GM20000 (cell line): ENCODE results near the gene FRMD5.

Experiments used
- DNase-seq: peaks from one replicate; pipeline ENCODE4 v3.0.0; 2012; ENCODE audit warnings: low spot score
- CTCF ChIP-seq: IDR thresholded peaks from 2 replicates; pipeline ENCODE4 v1.5.1; 2012; ENCODE audit warnings: mild to moderate bottlenecking, control low read depth; ENCODE audit errors: extremely low read depth, missing control alignments

FRMD5 gene

GRCh38 chr15:43931119-43931518 lies 264.0 kb downstream of the FRMD5 start:
- no peak for DNase-seq
- no peak for TF ChIP-seq CTCF

DNA sequence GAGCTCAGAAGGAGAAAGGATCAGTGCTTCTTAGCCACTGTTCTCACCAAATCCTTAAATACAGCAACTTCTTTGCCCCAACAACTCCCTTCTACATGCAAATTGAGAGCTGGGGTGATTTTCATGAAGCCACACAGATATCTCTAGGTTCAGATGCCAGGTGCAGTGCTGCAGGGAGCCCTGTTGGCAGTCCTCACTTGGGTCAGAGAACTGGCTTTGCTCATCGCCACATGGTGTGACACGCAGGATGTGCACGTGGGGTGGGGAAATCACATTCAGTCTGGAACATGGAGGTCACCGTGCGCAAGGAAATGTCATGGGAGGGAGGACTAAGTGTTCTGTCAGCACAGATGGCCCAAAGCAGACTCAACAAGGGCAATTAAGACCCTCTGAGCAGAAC lies 264.5 kb downstream of the FRMD5 start:
- no peak for DNase-seq
- no peak for TF ChIP-seq CTCF

DNA sequence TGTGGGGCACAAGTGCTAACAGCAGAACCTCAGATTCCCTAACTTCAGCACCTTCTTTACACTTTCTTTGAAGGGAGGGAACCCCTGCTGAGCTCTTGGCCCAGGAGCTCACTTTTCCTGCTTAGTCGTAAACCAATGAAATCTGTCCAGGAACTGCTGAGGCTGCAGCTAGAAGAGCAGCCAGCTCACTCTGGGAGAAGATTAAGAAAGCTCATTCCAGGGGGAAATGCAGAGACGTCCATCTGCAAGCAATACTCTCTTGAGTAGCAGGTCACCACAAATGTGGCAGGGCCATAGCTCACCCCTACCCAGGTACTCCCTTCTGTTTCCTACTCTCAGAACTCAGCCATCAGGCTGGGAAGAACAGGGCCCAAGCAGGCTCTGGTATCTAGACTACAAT lies 265.0 kb downstream of the FRMD5 start:
- DNase-seq = no peak

GRCh38 chr15:43928152-43928551 lies 266.9 kb downstream of the FRMD5 start:
- no peak for DNase-seq
- TF ChIP-seq CTCF = no peak

More for the DNA sequence above, 265.0 kb downstream of the FRMD5 start:
- TF ChIP-seq CTCF = no peak

DNA sequence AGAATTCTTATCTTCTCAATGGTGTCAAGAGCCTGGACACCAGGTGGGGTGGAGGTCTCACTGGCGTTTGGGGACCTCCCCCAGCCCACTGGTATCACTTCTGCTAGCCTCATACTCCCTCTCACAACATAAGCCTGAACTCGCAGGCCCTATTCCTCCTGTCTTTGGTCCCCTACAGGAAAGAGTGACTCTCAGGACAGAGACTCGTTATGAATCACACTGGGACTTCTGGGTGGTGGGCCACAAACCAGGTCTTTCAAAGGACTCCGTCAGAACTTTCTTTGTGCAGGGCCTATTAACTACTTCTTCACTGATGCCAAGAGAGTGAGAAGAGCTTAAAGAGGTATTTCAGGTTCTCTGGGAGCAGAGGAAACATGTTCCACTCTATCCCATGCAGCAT lies 267.9 kb downstream of the FRMD5 start:
- no peak for DNase-seq
- TF ChIP-seq CTCF = no peak

DNA sequence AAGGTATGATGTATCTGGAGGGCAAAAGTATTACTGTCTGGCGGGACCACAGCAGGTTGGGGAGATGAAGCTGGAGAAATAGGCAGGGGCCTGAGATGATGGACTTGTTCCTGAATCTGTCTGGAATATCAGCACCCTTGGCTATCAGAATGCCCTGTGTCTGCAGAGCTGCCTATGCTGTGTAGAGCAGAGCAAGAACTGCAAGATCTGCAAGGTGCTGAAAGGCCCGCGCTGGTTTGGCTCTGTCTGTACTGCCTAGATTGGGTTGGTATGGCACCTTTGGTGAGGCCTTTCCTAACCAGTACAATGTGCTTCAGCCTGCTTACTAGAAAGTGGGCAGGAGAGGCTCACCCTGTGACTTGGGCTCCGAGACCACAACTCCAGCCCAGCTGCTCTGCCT lies 271.5 kb downstream of the FRMD5 start:
- no peak for TF ChIP-seq CTCF
- DNase-seq = no peak

DNA sequence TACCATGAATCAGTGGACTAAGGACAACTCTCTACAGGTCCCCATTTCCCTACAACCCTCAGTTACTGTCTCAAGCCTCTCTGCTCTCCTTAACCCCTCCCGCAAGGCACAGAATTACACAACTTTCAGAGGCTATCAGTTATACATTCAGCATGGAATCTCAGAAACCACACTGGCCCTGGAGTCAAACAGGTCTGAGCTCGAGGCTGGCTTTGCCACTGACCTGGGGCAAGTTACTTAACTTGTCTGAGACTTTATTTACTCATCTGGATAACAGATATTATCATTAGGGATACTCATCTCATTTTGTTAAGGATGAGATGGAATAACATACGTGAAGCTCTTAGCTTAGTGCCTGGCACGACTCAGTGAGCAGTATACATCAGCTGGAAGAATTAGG lies 273.1 kb downstream of the FRMD5 start:
- no peak for DNase-seq
- no peak for TF ChIP-seq CTCF
